K562 (cell line): ENCODE data around the gene LRRTM3.

Source experiments
- PHB2 ChIP-seq: fragments of 450-650 bp; IDR thresholded peaks from 2 replicates; pipeline ENCODE4 v1.6.1; 2017; ENCODE audit warnings: low read depth
- ZNF274 ChIP-seq: IDR thresholded peaks from 2 replicates; pipeline ENCODE4 v1.6.1; 2011; ENCODE audit warnings: low read depth, mild to moderate bottlenecking, low read length, moderate library complexity, borderline replicate concordance
- TF ChIP-seq, protein P1 (sequence below), 3 experiments: IDR thresholded peaks in 2 of 3; conservative IDR thresholded peaks in 1 of 3; 2 replicates each; pipeline ENCODE4 v1.5.1; 2011 to 2012; ENCODE audit warnings: low read length in 3 of 3, mild to moderate bottlenecking in 3 of 3, control low read depth in 2 of 3, improper control_type of control experiment in 1 of 3, inconsistent platforms in 1 of 3, low read depth in 1 of 3, mixed read lengths in 1 of 3, moderate library complexity in 1 of 3; ENCODE audit not compliant: insufficient read depth in 2 of 3

DNA sequence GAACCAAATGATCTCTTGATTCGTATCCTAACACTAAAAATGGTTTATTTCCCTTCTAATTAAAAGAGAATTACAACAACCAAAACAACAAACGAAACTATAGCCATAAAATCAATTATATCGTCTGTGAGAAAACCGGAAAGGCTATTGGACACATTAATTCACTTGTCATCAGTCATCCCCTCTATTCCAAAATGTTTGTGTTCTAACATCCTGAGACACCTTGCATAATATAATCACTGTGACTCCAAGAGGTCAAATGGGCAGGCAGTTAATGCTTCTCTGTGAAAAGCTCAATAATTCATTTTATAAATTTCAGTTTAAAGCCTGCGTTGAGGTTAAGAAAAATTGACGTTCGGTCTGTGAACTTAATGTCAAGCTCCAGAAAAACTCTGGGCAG lies 463 bp upstream of the LRRTM3 start:
- TF ChIP-seq PHB2 (no peak), ZNF274 (no peak)
- TF ChIP-seq, protein P1, sequence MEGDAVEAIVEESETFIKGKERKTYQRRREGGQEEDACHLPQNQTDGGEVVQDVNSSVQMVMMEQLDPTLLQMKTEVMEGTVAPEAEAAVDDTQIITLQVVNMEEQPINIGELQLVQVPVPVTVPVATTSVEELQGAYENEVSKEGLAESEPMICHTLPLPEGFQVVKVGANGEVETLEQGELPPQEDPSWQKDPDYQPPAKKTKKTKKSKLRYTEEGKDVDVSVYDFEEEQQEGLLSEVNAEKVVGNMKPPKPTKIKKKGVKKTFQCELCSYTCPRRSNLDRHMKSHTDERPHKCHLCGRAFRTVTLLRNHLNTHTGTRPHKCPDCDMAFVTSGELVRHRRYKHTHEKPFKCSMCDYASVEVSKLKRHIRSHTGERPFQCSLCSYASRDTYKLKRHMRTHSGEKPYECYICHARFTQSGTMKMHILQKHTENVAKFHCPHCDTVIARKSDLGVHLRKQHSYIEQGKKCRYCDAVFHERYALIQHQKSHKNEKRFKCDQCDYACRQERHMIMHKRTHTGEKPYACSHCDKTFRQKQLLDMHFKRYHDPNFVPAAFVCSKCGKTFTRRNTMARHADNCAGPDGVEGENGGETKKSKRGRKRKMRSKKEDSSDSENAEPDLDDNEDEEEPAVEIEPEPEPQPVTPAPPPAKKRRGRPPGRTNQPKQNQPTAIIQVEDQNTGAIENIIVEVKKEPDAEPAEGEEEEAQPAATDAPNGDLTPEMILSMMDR (IDR thresholded peaks at IDR 0.05 in 2 of 3, conservative IDR thresholded peaks at IDR 0.05 in 1 of 3; ENCODE audit: insufficient read depth in 2 of 3, low read depth in 1 of 3, low read length in 3 of 3) = no peak
